SJSA1 (cell line): ENCODE results near the gene SLC2A9. TPM values are rescaled to one million over a fixed set of nuclear protein-coding genes. Genes with fewer than 3 reads are reported as not detected.

ENCODE experiments used
- DNase-seq, 2 experiments: peaks; one replicate each; pipeline ENCODE4 v3.0.0-alpha.2; 2015 to 2020; ENCODE audit warnings: low spot score in 2 of 2, low read depth in 1 of 2
- H3K27ac ChIP-seq: fragments of 250-450 bp; sonication (Bioruptor Pico); 2 replicates; pipeline ENCODE4 v1.5.1; 2020; ENCODE audit warnings: mild to moderate bottlenecking, moderate library complexity
- H3K27me3 ChIP-seq: fragments of 250-450 bp; sonication (Bioruptor Pico); replicated peaks from 2 replicates; pipeline ENCODE4 v1.5.1; 2020; ENCODE audit warnings: mild to moderate bottlenecking, moderate library complexity
- H3K36me3 ChIP-seq: fragments of 250-450 bp; sonication (Bioruptor Pico); 2 replicates; pipeline ENCODE4 v1.5.1; 2020; ENCODE audit warnings: mild to moderate bottlenecking
- H3K4me1 ChIP-seq: fragments of 250-450 bp; sonication (Bioruptor Pico); replicated peaks from 2 replicates; pipeline ENCODE4 v1.6.1; 2021; ENCODE audit warnings: mild to moderate bottlenecking
- H3K4me3 ChIP-seq: fragments of 250-450 bp; sonication (Bioruptor Pico); 2 replicates; pipeline ENCODE4 v1.5.1; 2020; ENCODE audit warnings: mild to moderate bottlenecking
- H3K9me3 ChIP-seq: fragments of 250-450 bp; sonication (Bioruptor Pico); replicated peaks from 2 replicates; pipeline ENCODE4 v1.5.1; 2020; ENCODE audit warnings: mild to moderate bottlenecking
- total RNA-seq: library from RNA; depleted of rRNA; stranded (reverse); fragments of >200 nt; shearing (Covaris generic); gene quantifications from 2 replicates; pipeline ENCODE4 v1.2.3, GENCODE V29; 2014

The SLC2A9 gene
- total RNA-seq, 1 experiment from 2014 or later = not detected

DNA sequence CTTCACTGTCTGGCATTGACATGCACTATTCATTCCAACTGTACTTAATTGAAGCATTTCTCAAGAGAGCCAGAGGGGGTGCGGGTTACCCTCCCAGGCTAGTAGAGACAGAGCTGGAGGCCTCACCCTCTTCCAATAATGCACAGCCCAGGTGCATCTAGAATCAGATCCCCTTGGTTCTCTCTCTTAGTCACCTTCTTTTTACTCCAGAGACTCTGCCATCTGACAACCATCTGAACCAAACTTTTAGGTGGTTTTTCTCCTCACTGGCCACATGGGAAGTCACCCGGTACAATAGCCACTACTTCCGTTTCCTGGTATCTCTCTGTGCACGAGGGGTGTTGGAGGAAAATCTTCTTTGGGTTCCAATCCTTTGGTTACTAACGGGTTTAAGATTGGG is 81.3 kb downstream of the SLC2A9 start:
- DNase-seq = no peak
- H3K27ac ChIP-seq = no peak overlapping the region
- no peaks in the 10 kb centered on the region for H3K9me3 ChIP-seq
- no peak overlapping the region for H3K4me3 ChIP-seq
- no peaks in the 10 kb centered on the region for H3K4me1 ChIP-seq
- no peaks in the 10 kb centered on the region for H3K27me3 ChIP-seq
- H3K36me3 ChIP-seq = no peaks in the 10 kb centered on the region

DNA sequence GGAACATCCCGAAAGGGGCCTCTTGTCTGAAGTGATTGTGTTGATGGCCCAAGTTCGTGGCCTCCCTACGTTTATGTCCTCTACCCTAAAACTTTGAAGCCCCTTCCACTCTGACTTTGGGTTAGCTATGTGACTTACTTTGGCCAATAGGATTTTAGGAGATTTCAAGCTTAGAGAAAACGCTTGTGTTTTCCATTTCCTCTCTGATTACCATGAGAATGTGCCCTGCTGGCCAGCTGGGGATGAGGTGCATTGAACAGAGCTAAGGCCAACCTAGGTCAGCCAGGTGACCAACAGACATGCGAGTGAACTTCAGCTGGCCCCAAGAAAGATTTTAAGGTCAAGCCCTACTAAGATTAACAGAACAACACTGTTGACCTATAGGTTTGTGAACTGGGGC is 82.4 kb downstream of the SLC2A9 start:
- H3K27ac ChIP-seq = no peak overlapping the region
- H3K36me3 ChIP-seq = no peaks in the 10 kb centered on the region
- H3K27me3 ChIP-seq = no peaks in the 10 kb centered on the region
- H3K9me3 ChIP-seq = no peaks in the 10 kb centered on the region
- no peak overlapping the region for H3K4me3 ChIP-seq
- no peak for DNase-seq
- no peaks in the 10 kb centered on the region for H3K4me1 ChIP-seq

DNA sequence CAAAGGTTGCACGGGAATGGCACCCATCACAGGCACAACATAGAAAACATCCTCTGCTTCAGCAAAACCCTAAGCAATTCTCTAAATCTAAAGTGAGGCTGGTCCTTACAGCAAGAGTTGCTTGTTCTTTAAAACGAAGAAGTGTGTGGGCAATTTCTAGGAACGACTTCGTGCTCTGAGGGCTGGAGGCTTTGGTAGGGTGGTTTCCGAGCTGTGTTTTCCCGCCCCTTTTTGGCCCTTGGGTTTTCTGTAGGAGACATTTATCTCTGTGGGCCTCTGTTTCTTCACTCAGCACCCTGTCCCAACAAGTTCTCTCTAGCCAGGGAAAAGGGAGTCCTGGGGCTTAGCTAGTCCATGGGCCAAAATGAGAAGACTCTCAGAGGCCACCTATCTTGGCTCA is 84.2 kb downstream of the SLC2A9 start:
- no peaks in the 10 kb centered on the region for H3K9me3 ChIP-seq
- no peaks in the 10 kb centered on the region for H3K4me1 ChIP-seq
- DNase-seq = no peak
- no peaks in the 10 kb centered on the region for H3K27me3 ChIP-seq
- no peak overlapping the region for H3K4me3 ChIP-seq
- no peak overlapping the region for H3K27ac ChIP-seq
- H3K36me3 ChIP-seq = no peaks in the 10 kb centered on the region

DNA sequence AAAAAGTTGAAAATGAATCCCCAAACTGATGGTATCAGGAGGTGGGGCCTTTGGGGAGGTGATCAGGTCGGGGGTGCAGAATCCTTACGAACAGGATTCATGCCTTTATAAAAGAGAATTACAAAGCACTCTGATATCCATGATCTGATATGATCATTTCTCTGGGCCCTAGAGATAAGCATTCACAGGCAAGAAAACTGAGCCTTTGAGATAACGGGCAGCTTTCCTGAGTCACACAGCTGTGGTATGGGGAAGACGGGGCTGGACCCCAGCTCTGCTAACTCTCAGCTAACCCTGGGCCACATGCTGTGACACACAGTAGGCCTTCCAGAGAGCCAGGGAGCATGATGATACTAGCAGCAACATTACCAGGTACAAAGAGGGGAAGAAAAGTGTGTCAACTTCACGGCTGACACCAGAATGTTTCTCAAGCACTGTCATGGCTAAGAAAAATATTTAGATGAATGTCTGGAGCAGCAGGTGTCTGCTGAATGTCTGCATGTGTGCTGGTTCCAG is 85.1 kb downstream of the SLC2A9 start:
- no peak overlapping the region for H3K4me3 ChIP-seq
- H3K4me1 ChIP-seq = no peaks in the 10 kb centered on the region
- no peaks in the 10 kb centered on the region for H3K27me3 ChIP-seq
- DNase-seq = no peak
- H3K27ac ChIP-seq = no peak overlapping the region
- H3K36me3 ChIP-seq = no peaks in the 10 kb centered on the region
- no peaks in the 10 kb centered on the region for H3K9me3 ChIP-seq

DNA sequence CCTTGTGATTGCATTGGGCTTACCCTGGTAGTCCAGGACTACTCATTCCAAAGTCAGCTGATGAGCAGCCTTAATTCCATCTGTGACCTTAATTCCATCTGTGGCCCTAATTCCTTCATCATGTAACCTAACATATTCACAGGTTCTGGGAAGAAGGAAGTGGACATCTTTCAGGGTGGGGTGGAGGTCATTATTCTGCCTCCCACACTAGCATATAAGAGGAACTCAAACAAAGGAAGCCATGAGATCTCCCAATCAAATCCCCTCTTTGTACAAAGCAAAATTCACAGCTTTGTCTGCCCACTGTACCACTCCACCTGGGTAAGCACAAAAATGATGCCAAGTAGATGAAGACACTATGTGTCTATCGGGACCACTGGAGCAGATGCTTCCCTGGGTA is 87.3 kb downstream of the SLC2A9 start:
- no peak overlapping the region for H3K4me3 ChIP-seq
- no peaks in the 10 kb centered on the region for H3K36me3 ChIP-seq
- H3K27ac ChIP-seq = no peak overlapping the region
- H3K4me1 ChIP-seq = no peaks in the 10 kb centered on the region
- H3K27me3 ChIP-seq = no peaks in the 10 kb centered on the region
- no peak for DNase-seq
- no peaks in the 10 kb centered on the region for H3K9me3 ChIP-seq

DNA sequence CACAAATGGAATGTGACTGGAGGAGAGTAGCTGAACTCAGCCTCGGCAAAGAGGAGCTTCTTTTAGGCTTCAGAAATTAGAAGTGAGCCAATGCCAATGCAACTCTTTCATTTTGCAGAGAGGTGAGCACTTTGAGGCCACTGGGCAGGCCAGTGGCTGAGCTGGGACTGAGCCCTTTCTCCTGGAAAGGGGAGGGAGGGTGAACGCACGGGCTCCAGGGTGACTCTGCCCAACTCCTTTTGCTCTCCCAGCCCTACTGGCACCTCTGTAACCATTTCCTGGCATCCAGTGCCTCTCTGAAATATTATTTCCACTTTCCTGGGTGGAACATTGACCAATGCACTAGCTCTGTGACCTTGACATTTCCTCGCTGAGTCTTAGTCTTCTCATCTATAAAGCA is 88.1 kb downstream of the SLC2A9 start:
- Histone ChIP-seq H3K4me1 (no peaks in the 10 kb centered on the region), H3K4me3 (no peak overlapping the region), H3K27me3 (no peaks in the 10 kb centered on the region), H3K9me3 (no peaks in the 10 kb centered on the region), H3K36me3 (no peaks in the 10 kb centered on the region), H3K27ac (no peak overlapping the region)
- no peak for DNase-seq

DNA sequence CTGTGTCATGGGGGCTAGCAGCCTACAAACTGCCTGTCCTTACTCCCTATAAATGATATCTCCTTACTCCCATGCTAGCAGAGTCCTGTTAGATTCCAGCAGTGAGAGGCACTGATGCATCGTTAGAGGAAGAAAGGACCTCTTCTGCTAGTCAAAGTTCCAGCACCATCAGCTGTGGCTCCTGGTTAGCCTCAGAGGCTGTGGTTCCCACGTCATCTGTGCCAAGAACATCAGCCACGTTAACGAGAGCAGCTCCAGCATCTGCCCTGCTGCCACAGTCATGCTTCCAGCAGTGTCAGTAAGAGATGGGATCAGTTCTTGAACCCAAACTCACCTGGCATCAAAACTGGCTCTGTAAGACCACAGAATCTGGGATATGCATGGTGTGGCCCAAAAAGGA is 88.5 kb downstream of the SLC2A9 start:
- Histone ChIP-seq H3K36me3 (no peaks in the 10 kb centered on the region), H3K27me3 (no peaks in the 10 kb centered on the region), H3K4me1 (no peaks in the 10 kb centered on the region), H3K9me3 (no peaks in the 10 kb centered on the region), H3K27ac (no peak overlapping the region), H3K4me3 (no peak overlapping the region)
- DNase-seq = no peak

DNA sequence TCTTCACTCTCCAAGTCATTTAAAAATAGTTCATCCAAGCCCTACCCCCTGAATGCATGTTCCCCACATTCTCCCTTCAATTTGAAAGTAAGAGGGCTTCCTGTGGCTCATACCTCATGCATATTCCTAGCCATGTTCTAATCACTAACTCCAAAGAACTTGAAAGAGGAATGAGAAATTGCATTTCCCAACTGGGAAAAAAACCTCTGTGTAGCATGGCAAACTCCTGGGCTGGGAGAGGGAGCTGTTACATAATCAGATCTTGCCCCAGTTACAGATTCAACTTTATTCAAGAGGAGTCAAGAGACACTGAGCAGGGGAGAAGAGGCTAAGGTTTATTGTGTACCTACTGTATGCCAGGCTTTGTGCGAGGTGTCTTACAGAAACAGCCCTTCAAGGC is 90.2 kb downstream of the SLC2A9 start:
- H3K27ac ChIP-seq = no peak overlapping the region
- no peaks in the 10 kb centered on the region for H3K4me1 ChIP-seq
- H3K4me3 ChIP-seq = no peak overlapping the region
- no peaks in the 10 kb centered on the region for H3K9me3 ChIP-seq
- no peak for DNase-seq
- no peaks in the 10 kb centered on the region for H3K27me3 ChIP-seq
- H3K36me3 ChIP-seq = no peaks in the 10 kb centered on the region

DNA sequence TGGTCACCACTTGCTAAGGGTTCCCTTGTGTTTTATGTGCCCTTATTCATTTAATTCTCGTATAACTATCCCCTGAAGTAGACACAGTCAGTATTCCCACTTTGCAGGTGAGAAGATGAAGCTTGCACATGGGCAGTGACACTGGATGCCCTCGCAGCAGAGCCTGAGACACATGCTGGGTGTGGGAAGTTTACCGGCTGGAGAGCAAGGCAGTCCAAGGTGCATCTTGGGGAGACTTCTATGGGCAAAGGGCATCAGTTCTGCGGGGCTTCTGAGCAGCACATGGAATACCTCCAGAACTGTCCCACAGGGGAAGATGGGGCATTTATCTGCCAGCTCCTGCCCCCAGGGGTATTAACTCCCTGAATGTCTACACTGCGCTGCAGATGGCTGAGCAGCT is 92.2 kb downstream of the SLC2A9 start:
- Histone ChIP-seq H3K4me3 (no peak overlapping the region), H3K27ac (no peak overlapping the region), H3K36me3 (no peaks in the 10 kb centered on the region), H3K4me1 (no peaks in the 10 kb centered on the region), H3K27me3 (no peaks in the 10 kb centered on the region), H3K9me3 (no peaks in the 10 kb centered on the region)
- no peak for DNase-seq

DNA sequence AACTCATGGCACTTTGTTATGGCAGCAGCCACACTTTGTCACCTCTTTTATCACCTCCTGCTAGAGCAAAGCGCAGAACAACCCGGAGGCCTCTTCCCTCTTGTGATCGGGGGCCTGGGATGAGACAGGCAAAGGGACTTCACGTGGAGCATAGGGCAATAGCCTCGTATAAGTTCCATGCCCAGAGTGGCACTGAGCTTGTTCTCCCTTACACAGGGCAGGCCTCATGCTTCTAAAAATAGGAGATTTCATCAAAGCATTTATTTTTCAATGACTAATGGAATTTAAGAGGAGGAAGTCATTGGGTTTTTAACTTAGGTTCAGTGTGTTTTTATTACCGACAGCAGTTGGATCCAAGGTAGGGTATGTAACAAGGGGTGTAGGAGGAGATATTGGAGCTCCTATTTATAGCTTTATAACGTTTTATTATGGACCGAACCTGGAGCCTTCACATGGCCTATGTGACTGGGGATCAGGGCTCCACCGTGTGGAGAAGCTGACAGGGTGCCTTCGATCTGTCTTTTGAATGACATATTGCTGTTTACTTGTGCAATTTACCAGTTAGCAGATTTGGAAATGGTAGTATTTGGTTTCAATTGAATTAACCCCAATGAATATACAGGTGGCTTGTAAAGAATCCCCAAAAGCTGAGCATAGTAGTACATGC is 93.8 kb downstream of the SLC2A9 start:
- H3K9me3 ChIP-seq = no peaks in the 10 kb centered on the region
- no peak overlapping the region for H3K27ac ChIP-seq
- no peak for DNase-seq
- no peak overlapping the region for H3K4me3 ChIP-seq
- no peaks in the 10 kb centered on the region for H3K27me3 ChIP-seq
- no peaks in the 10 kb centered on the region for H3K4me1 ChIP-seq
- H3K36me3 ChIP-seq = no peaks in the 10 kb centered on the region

DNA sequence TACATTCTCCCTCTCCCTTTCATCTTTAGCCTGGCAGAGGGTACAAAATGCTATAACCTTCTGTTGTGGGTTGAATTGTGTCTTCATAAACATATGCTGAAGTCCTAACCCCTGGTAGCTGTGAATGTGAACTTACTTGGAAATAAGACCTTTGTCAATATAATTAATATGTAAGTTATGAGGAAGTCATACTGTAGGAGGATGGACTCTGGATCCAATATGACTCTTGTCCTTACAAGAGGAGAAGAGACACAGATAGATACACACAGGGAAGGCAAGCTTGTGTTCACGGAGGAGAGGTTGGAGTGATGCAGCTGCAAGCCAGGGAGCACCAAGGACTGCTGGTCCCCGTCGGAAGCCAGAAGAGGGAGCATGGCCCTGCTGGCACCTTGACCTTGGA is 94.7 kb downstream of the SLC2A9 start:
- no peaks in the 10 kb centered on the region for H3K27me3 ChIP-seq
- no peaks in the 10 kb centered on the region for H3K4me1 ChIP-seq
- no peak overlapping the region for H3K27ac ChIP-seq
- no peak overlapping the region for H3K4me3 ChIP-seq
- no peak for DNase-seq
- H3K36me3 ChIP-seq = no peaks in the 10 kb centered on the region
- H3K9me3 ChIP-seq = no peaks in the 10 kb centered on the region

DNA sequence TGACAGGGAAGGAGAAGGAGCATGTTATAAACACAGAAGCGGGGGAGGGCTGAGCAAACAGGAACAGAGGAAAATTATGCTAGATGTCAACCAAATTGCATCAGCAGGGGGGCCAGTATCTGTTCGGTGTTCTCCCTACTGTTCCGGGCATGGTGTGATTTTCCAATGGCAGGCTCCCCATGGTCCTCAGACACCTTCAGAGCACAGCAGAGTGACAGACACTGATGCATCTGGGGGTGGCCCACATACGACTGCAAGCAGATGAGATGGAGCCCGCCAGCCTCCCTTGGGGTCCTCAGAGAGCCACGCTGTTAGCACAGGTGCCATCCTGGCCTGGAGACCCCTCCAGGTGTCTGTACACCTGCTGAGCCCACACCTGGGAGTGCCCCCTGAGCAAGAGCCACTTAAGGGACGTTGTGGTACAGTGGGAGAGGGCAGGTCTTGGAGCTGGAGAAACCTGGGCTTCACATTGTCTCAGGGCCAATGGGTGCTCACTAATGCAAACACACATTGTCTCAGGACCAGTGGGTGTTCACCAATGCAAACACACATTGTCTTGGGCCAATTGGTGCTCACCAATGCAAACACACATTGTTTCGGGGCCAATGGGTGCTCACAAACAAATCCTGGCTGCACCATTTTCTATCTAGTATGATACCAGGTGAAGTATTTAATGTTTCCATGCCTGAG is 95.4 kb downstream of the SLC2A9 start:
- Histone ChIP-seq H3K9me3 (no peaks in the 10 kb centered on the region), H3K27ac (no peak overlapping the region), H3K4me3 (no peak overlapping the region), H3K4me1 (no peaks in the 10 kb centered on the region), H3K27me3 (no peaks in the 10 kb centered on the region), H3K36me3 (no peaks in the 10 kb centered on the region)
- no peak for DNase-seq

DNA sequence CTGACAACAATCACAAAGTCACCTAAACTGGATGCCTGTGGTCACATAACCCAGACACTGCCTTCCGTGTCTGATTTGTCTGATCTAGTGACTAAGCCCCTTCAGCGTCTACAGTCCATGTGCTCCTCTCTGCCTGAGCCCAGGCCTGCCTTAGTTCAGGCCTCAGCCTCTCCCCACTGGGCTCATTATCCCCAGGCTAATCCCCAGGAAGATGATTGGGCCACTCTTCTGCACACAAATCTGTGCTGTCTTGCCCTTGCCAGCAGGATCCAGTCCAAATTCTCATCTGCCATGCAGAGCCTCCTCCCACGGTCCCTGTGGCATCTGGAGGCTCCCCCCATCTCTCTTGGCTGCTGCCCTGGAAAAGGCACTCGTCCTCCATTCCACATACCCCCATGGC is 96.5 kb downstream of the SLC2A9 start:
- H3K36me3 ChIP-seq = no peaks in the 10 kb centered on the region
- H3K9me3 ChIP-seq = no peaks in the 10 kb centered on the region
- H3K27ac ChIP-seq = no peak overlapping the region
- no peak for DNase-seq
- no peaks in the 10 kb centered on the region for H3K4me1 ChIP-seq
- H3K4me3 ChIP-seq = no peak overlapping the region
- no peaks in the 10 kb centered on the region for H3K27me3 ChIP-seq

DNA sequence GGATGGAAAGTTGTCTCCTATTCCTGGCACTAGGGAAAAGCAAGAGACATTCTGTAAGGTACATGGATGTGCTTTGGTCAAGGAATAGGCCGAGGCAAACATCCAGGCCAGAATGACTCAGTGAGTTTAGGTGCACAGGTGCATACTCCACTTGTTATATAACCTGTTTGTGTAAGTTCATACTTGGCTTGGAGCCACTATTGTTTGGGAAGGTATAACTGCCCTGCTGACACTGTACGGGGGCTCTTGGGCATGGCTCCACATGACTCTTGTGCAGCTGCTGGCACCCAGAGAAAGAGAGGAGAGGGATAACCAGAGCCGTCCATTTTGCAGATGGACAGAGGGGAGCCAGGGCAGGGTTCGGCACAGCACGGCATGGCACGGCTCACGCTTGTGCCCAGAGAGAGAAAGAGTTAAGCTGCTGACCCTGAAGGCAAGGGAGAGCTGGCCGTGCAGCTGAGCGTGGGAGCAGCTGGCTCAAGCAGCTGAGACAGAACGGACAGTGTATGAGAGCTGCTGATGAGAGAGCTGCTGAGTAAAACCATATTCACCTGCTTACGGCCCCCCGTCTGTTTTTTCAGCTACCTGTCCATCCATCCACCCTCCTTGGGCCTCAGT is 98.0 kb downstream of the SLC2A9 start:
- Histone ChIP-seq H3K27me3 (no peaks in the 10 kb centered on the region), H3K4me3 (no peak overlapping the region), H3K4me1 (no peaks in the 10 kb centered on the region), H3K36me3 (no peaks in the 10 kb centered on the region), H3K27ac (no peak overlapping the region), H3K9me3 (no peaks in the 10 kb centered on the region)
- no peak for DNase-seq
